Small intestine (tissue), 7 donors: ENCODE data around the gene GFRA1. TPM values are rescaled to one million over a fixed set of nuclear protein-coding genes. Genes with fewer than 3 reads are reported as not detected.
A peak's percentile ranks its signal among the peaks of the same experiment; 100 is the strongest.

Source experiments
- DNase-seq, 2 donors: peaks; one replicate each; pipeline versions ENCODE4 v3.0.0 to v3.0.0-alpha.2; 2013
- FAIRE-seq: peaks from 2 replicates; lab custom pipeline; 2012; peaks lifted over from hg19 to GRCh38; lab: Jason Lieb, UNC
- H3K27ac ChIP-seq, 3 donors: one replicate each; pipeline ENCODE4 v1.5.1; 2013; ENCODE audit warnings: low read length in 2 of 3, mild to moderate bottlenecking in 2 of 3, control low read depth in 1 of 3, inconsistent platforms in 1 of 3, low read depth in 1 of 3, moderate library complexity in 1 of 3
- H3K27me3 ChIP-seq, 3 donors: one replicate each; pipeline ENCODE4 v1.6.1; 2013; ENCODE audit warnings: low read length in 3 of 3, inconsistent platforms in 1 of 3; ENCODE audit not compliant: control insufficient read depth in 3 of 3, insufficient read depth in 3 of 3
- H3K36me3 ChIP-seq, 3 donors: one replicate each; pipeline ENCODE4 v1.6.1; 2013; ENCODE audit warnings: low read length in 3 of 3, inconsistent platforms in 1 of 3, low read depth in 1 of 3, mild to moderate bottlenecking in 1 of 3, moderate library complexity in 1 of 3; ENCODE audit not compliant: control insufficient read depth in 3 of 3, insufficient read depth in 2 of 3
- H3K4me1 ChIP-seq, 3 donors: one replicate each; pipeline ENCODE4 v1.6.1; 2013; ENCODE audit warnings: low read length in 2 of 3, inconsistent platforms in 1 of 3, low read depth in 1 of 3, mild to moderate bottlenecking in 1 of 3, moderate library complexity in 1 of 3; ENCODE audit not compliant: control insufficient read depth in 3 of 3, insufficient read depth in 2 of 3
- H3K4me3 ChIP-seq, 3 donors: one replicate each; pipeline ENCODE4 v1.5.1; 2013; ENCODE audit warnings: low read length in 3 of 3, control low read depth in 1 of 3, inconsistent platforms in 1 of 3, low read depth in 1 of 3, mild to moderate bottlenecking in 1 of 3, moderate library complexity in 1 of 3
- H3K9me3 ChIP-seq, 2 donors: one replicate each; pipeline ENCODE4 v1.6.1; 2013; ENCODE audit warnings: low read depth in 1 of 2, low read length in 1 of 2; ENCODE audit not compliant: control insufficient read depth in 2 of 2, insufficient read depth in 1 of 2
- WGBS, 3 donors: extraction: QIAGEN DNeasy Blood & Tissue Kit; methylation state at CpG; one replicate each; pipeline ENCODE4 v1.1.7; 2013; 5-methylcytosine and 5-hydroxymethylcytosine counted together
- polyA plus RNA-seq, 4 donors: library from polyadenylated mRNA; stranded (reverse) in 3 of 4; unstranded in 1 of 4; fragments of 200-250 nt in 3 of 4; fragments of 120-200 nt in 1 of 4; gene quantifications; one replicate each; pipeline versions ENCODE4 v1.2.1 to v1.2.3, GENCODE V29; 2013
- donor health status: healthy with polysubstance abuse.
- donor health status: control.
- donor health status: control.
- donor health status: Bipolar disorder and iron deficiency.
- donor health status: healthy.

The GFRA1 gene
- polyA plus RNA-seq, 4 donors = 0.22 to 7.4 (median 1.6) TPM

DNA sequence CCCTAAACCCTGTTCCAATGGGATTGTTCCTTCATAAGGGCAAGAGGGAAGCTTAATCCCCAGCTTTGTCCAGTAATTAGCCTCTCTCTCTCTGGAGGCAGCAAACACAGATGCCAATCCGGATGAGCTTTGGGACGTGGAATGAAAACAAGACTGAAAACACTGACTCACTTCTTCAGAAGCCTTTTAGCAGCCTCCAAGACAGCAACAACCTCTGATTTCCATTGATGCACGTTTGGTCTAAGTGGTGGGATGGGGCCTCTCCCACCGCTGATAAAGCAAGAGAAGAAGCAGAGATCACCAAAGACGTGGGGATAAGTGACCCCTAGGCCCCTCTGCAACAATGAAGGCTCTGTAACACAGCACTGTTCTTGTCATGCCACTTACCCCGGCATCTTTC is 5.8 kb upstream of the GFRA1 start:
- Histone ChIP-seq H3K27ac (no peak overlapping the region), H3K4me3 (no peak overlapping the region), H3K36me3 (no peaks in the 10 kb centered on the region), H3K27me3 (peaks cover 0 to 18% (median 3%) of the 10 kb centered on the region in 3 donors), H3K9me3 (no peaks in the 10 kb centered on the region), H3K4me1 (no peaks in the 10 kb centered on the region)
- WGBS, 3 donors = 61 to 71% (median 65%) methylated on average over 6 of the region's 6 CpGs
- DNase-seq (no peak), FAIRE-seq (no peak)

DNA sequence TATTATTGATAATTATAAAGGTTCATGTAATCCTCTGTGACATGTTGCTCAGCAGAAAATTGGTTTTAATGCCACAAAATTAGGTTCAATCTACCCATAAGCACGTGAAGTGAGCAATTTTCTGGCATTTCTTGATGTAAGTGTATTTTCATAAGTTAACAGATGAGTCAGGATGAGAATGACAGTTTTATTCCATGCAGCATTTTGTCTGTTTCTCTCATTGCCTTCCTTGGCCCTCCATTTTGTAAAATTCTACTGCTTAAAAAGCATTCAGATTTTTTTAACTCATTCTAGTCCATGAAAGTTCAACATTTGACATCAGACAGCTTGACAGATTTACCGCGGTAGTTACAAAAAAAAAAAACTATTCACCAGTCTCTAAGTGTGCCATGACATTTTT is 4.0 kb upstream of the GFRA1 start:
- H3K27me3 ChIP-seq = peaks cover 6 to 37% (median 6%) of the 10 kb centered on the region in 3 donors
- no peaks in the 10 kb centered on the region for H3K9me3 ChIP-seq
- H3K27ac ChIP-seq = no peak overlapping the region
- H3K4me1 ChIP-seq = peaks cover 0 to 3% (median 0%) of the 10 kb centered on the region in 3 donors
- FAIRE-seq (no peak), DNase-seq (no peak)
- no peaks in the 10 kb centered on the region for H3K36me3 ChIP-seq
- 74 to 88% (median 80%) methylated on average over 3 of the region's 3 CpGs for WGBS, 3 donors
- no peak overlapping the region for H3K4me3 ChIP-seq

DNA sequence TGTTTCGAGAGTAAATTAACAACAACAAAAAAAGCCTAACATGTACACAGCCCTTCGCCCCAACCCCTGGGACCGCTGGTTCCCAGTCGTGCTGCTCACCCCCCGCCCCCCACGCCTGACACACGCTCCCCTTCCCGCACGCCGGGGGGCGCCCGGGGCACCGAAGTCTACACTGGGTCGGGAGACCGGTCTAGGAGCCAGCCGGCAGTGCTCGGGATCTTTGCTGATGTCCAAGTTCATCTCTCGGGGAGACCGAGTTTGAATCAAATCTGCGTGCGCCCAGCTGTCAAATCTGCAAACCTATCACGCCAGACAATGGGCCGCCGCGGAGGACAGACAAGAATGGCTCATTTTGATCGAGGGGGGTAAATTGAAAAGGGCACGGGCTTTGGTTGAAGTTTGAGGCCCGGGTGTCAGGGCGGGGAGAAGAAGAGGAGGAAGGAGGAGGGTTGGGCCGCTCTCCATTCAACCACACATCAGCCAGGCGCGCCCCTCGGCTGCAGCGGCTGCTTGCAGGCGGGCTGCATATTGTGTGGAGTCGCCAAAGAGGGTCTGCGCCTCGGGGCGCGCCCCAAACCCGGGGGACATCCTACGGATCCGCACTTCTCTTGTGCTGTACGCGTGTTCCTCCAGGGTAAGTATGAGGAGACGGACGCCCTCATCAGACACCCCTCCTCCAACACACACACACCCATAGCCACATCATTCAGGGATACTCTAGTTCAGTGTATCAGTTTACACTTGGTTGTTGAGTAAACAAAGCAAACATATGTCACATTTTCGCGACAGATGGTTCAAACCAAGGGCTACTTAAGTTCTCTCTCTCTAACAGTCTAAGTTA is 1.3 kb upstream of the GFRA1 start:
- FAIRE-seq (no peak), DNase-seq (peak; percentile 5 to 33)
- no peaks in the 10 kb centered on the region for H3K36me3 ChIP-seq
- peaks cover 12 to 60% (median 21%) of the 10 kb centered on the region in 3 donors for H3K27me3 ChIP-seq
- H3K27ac ChIP-seq = peak overlapping the region in 1 of 3 donors; percentile 13
- peaks cover 0 to 7% (median 0%) of the 10 kb centered on the region in 3 donors for H3K4me1 ChIP-seq
- H3K4me3 ChIP-seq = peak overlapping the region in 1 of 3 donors; percentile 55
- H3K9me3 ChIP-seq = no peaks in the 10 kb centered on the region
- WGBS, 3 donors = 2 to 5% (median 5%) methylated on average over 44 to 49 of the region's 49 CpGs

DNA sequence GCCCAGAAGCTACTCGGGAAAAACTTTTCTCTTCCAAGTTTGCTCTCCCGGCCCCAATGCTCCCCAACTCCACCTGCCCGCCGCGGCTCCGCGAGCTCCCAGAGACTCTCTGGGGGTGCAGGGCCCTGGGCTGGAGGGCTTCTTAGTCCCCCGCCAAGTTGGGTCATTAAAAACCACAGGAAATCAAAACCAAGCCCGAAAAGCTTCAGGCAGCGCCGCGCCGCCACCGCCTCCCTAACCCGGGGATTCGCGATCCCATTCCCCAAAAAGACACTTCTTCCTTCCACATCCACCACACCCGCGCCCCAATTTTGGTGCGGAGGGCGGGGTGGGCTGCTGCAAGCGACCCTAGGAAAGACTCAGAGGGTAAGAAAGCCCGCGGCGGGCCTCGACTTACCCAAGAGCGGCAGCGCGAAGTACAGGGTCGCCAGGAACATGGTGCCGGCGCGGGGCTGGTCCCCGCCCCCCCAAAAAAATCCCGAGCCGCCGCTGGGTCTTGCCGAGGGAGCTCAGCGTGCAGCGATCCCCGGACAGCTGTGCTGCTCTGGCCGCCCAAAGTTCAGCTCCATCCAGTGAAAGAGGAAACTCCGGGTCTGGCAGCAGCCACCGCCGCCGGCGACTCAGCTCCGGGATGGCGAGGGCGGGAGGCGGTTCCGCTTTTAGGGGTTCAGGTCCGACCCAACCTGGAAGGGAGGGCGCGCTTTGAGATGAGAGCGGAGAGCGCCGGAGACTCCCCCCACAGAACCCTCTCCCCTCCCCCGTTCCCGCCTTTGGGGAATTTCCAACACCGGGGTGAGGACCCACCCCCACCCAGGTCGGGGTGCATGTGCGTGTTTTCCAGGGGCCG is 1.2 kb downstream of the GFRA1 start:
- H3K27me3 ChIP-seq = peaks cover 12 to 64% (median 21%) of the 10 kb centered on the region in 3 donors
- FAIRE-seq (no peak), DNase-seq (peak in 1 of 2 donors; percentile 28)
- no peaks in the 10 kb centered on the region for H3K36me3 ChIP-seq
- no peaks in the 10 kb centered on the region for H3K9me3 ChIP-seq
- H3K4me3 ChIP-seq = peak overlapping the region in 2 of 3 donors; percentile 11 to 55
- 1 to 4% (median 2%) methylated on average over 57 to 64 of the region's 64 CpGs for WGBS, 3 donors
- H3K4me1 ChIP-seq = peaks cover 0 to 7% (median 0%) of the 10 kb centered on the region in 3 donors
- H3K27ac ChIP-seq = peak overlapping the region in 1 of 3 donors; percentile 28

DNA sequence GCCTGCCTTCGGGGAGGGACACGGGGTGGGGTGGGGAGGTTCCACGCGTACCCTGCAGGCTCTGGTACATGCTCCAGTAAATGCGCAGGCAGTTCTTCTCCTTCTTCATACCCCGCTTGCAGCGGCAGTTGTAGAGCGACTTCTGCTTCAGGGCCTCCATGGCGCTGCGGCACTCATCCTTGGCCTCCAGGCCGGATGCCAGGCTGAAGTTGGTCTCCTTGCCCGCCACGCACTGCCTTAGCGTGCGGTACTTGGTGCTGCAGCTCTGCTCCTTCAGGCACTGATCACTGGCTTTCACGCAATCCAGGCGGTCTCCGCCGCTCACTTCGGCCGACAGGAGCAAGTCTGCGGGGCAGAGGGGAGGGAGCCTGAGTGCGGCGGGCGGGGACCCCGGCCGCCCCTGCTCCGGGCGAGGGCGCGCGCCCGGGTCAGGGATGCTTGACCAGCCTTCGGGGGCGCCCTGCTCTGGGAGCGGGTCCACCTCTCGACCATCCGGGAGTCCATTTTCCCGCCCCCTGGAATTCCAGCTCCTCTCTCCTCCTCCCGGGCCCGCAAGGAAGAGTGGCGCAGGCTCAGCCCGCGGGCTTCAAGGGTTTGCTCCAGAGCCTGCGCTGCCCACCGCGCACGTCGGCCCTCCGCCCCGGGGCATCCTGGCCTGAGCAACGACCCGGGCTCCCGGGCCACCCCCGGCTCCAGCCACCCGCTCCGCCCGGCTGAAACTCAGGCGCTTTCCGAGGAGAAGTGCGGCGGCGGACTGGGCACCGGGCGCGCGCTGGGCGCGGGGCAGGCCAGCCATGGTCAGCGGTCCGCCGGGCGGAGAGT is 2.0 kb downstream of the GFRA1 start:
- no peaks in the 10 kb centered on the region for H3K9me3 ChIP-seq
- H3K4me3 ChIP-seq = peak overlapping the region in 1 of 3 donors; percentile 55
- peak in 1 of 2 donors; percentile 14 for DNase-seq
- no peak for FAIRE-seq
- H3K27ac ChIP-seq = no peak overlapping the region
- WGBS, 3 donors = 12 to 35% (median 26%) methylated on average over 63 to 73 of the region's 73 CpGs
- H3K27me3 ChIP-seq = peaks cover 12 to 62% (median 21%) of the 10 kb centered on the region in 3 donors
- H3K36me3 ChIP-seq = no peaks in the 10 kb centered on the region
- H3K4me1 ChIP-seq = peaks cover 0 to 7% (median 0%) of the 10 kb centered on the region in 3 donors

DNA sequence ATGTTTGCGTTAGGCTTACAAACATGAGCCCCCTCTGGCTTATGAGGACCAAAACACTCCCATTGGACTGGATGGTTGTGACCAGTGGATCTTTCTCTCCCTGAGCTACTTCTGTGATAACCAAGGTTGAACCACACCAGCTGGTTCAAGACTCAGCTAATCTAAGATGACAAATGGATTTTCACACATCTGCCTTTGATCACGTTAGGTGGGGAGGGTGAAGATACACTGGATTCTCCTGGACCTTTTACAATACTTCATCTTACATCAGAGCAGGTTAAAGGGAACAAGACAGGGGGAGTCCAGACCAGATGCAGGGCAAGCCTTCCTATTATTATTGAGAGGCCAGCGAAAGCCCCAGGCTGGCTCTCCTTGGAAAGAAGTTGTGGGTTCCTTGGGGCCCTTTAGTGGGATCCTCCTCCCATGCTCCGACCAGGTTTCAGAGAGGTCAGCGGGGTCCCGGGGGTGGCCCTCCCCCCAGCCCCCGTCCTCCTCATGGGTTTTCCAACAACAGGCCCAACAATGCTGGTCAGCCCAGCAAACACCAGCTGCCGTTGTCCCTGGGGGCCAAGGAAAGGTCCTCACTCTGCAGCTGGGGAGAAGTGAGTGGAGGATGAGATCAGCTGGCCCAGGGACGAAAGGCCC is 2.8 kb downstream of the GFRA1 start:
- FAIRE-seq (no peak), DNase-seq (no peak)
- Histone ChIP-seq H3K27me3 (peaks cover 12 to 67% (median 21%) of the 10 kb centered on the region in 3 donors), H3K4me3 (peak overlapping the region in 1 of 3 donors; percentile 55), H3K4me1 (peaks cover 0 to 7% (median 0%) of the 10 kb centered on the region in 3 donors), H3K27ac (no peak overlapping the region), H3K9me3 (no peaks in the 10 kb centered on the region), H3K36me3 (no peaks in the 10 kb centered on the region)
- WGBS, 3 donors = 49 to 69% (median 55%) methylated on average over 9 of the region's 9 CpGs

DNA sequence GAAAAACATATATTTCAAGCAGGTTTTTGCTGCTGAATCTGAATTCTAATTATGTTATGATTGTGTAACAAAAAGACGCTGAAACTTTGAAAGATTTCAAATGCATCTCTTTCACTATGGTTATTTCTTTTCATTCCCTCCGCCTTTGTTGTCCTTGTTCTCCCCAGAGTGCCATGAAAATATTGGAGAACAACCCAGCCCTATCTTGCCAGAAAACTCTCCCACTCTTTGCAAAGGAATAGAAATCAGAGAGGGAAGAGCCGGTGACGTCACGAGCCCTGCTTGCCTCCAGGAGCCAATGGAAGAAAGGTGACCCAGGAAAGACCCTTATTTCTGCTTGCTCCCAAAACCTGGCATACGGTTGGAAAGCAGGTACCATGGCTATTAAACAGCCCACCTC is 3.4 kb downstream of the GFRA1 start:
- no peak for FAIRE-seq
- Histone ChIP-seq H3K4me1 (peaks cover 0 to 7% (median 0%) of the 10 kb centered on the region in 3 donors), H3K27ac (no peak overlapping the region), H3K9me3 (no peaks in the 10 kb centered on the region), H3K36me3 (no peaks in the 10 kb centered on the region), H3K27me3 (peaks cover 12 to 66% (median 21%) of the 10 kb centered on the region in 3 donors), H3K4me3 (no peak overlapping the region)
- WGBS, 3 donors = 67 to 83% (median 77%) methylated on average over 6 of the region's 6 CpGs
- no peak for DNase-seq
